ENCODE data around the gene MYO9B. TPM values are rescaled to one million over a fixed set of nuclear protein-coding genes. Genes with fewer than 3 reads are reported as not detected.

The MYO9B gene
- total RNA-seq, 2 donors from 2014 or later = 79.4 to 96.8 TPM

DNA sequence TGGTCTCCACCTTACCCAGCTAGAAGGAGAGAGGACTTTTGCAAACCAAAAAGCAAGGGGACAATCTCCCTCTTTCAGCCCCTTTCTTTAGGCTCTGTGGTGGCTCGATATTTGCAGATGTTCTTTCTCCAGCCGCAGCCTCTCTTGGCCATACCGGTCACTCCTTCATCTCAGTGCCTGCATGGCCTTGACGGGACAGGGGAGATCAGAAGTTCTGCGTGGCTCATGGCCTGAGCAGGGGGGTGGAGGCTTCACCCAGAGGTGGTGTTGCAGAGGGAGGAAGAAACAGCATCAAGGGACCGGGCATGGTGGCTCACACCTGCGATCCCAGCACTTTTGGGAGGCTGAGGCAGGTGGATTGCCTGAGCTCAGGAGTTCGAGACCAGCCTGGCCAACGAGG lies 53.2 kb downstream of the MYO9B start:
- Histone ChIP-seq H3K9me3 (ENCODE audit: control insufficient read depth, low read length) (no peaks in the 10 kb centered on the region), H3K4me1 (ENCODE audit: control insufficient read depth, insufficient read depth, low read length) (no peaks in the 10 kb centered on the region), H3K27me3 (ENCODE audit: control insufficient read depth, insufficient read depth, low read length, poor library complexity, severe bottlenecking) (no peaks in the 10 kb centered on the region), H3K36me3 (ENCODE audit: control insufficient read depth, insufficient read depth, low read length) (peaks cover 3% of the 10 kb centered on the region), H3K4me3 (ENCODE audit: low read length) (no peak overlapping the region), H3K9ac (ENCODE audit: extremely low read depth, low read length, poor library complexity, severe bottlenecking) (no peak overlapping the region), H3K27ac (ENCODE audit: low read depth, low read length) (no peak overlapping the region)
- Mint-ChIP-seq H3K9me3 (no peaks in the 10 kb centered on the region), H3K4me1 (peaks cover 11% of the 10 kb centered on the region), H3K4me3 (no peak overlapping the region), H3K27ac (peak overlapping the region; percentile 60), H3K27me3 (ENCODE audit: insufficient read depth) (no peaks in the 10 kb centered on the region), H3K36me3 (ENCODE audit: low read depth) (peaks cover 33% of the 10 kb centered on the region)
- TF ChIP-seq CTCF (conservative IDR thresholded peaks at IDR 0.05) = no peak
- WGBS, 2 experiments (ENCODE audit: insufficient coverage in 1 of 2, insufficient read length in 1 of 2) = 92 to 97% methylated on average over 3 to 9 of the region's 9 CpGs
- DNase-seq = no peak

GRCh38 chr19:17129377-17129776 lies 53.8 kb downstream of the MYO9B start:
- H3K27ac Mint-ChIP-seq = peak overlapping the region; percentile 60

GRCh38 chr19:17135001-17135853 lies 59.6 kb downstream of the MYO9B start:
- H3K36me3 Mint-ChIP-seq (ENCODE audit: low read depth) = peaks cover 17% of the 10 kb centered on the region
- DNase-seq = peak; percentile 98
- peak overlapping the region; percentile 98 for H3K27ac Mint-ChIP-seq
- no peaks in the 10 kb centered on the region for H3K9me3 ChIP-seq (ENCODE audit: control insufficient read depth, low read length)
- H3K4me1 Mint-ChIP-seq = peaks cover 15% of the 10 kb centered on the region
- H3K27me3 Mint-ChIP-seq (ENCODE audit: insufficient read depth) = no peaks in the 10 kb centered on the region
- WGBS, 2 experiments (ENCODE audit: insufficient coverage in 1 of 2, insufficient read length in 1 of 2) = 6 to 20% methylated on average over 11 to 30 of the region's 30 CpGs
- TF ChIP-seq CTCF (conservative IDR thresholded peaks at IDR 0.05) = peak; percentile 12
- H3K4me3 Mint-ChIP-seq = peak overlapping the region; percentile 43
- H3K9me3 Mint-ChIP-seq = peaks cover 2% of the 10 kb centered on the region
- no peaks in the 10 kb centered on the region for H3K27me3 ChIP-seq (ENCODE audit: control insufficient read depth, insufficient read depth, low read length, poor library complexity, severe bottlenecking)
- peak overlapping the region; percentile 100 for H3K27ac ChIP-seq (ENCODE audit: low read depth, low read length)
- peak overlapping the region; percentile 45 for H3K4me3 ChIP-seq (ENCODE audit: low read length)
- peaks cover 15% of the 10 kb centered on the region for H3K4me1 ChIP-seq (ENCODE audit: control insufficient read depth, insufficient read depth, low read length)
- H3K9ac ChIP-seq (ENCODE audit: extremely low read depth, low read length, poor library complexity, severe bottlenecking) = peak overlapping the region; percentile 78
- H3K36me3 ChIP-seq (ENCODE audit: control insufficient read depth, insufficient read depth, low read length) = peaks cover 5% of the 10 kb centered on the region

More at GRCh38 chr19:17129377-17129776, 53.8 kb downstream of the MYO9B start:
- H3K36me3 Mint-ChIP-seq (ENCODE audit: low read depth) = peaks cover 31% of the 10 kb centered on the region
- Histone ChIP-seq H3K27ac (ENCODE audit: low read depth, low read length) (no peak overlapping the region), H3K9me3 (ENCODE audit: control insufficient read depth, low read length) (no peaks in the 10 kb centered on the region), H3K36me3 (ENCODE audit: control insufficient read depth, insufficient read depth, low read length) (peaks cover 3% of the 10 kb centered on the region), H3K27me3 (ENCODE audit: control insufficient read depth, insufficient read depth, low read length, poor library complexity, severe bottlenecking) (no peaks in the 10 kb centered on the region), H3K9ac (ENCODE audit: extremely low read depth, low read length, poor library complexity, severe bottlenecking) (no peak overlapping the region), H3K4me1 (ENCODE audit: control insufficient read depth, insufficient read depth, low read length) (no peaks in the 10 kb centered on the region), H3K4me3 (ENCODE audit: low read length) (no peak overlapping the region)
- no peak overlapping the region for H3K4me3 Mint-ChIP-seq
- no peak for TF ChIP-seq CTCF (conservative IDR thresholded peaks at IDR 0.05)
- no peak for DNase-seq
- H3K4me1 Mint-ChIP-seq = peaks cover 11% of the 10 kb centered on the region
- H3K27me3 Mint-ChIP-seq (ENCODE audit: insufficient read depth) = no peaks in the 10 kb centered on the region
- 87 to 89% methylated on average over 9 to 12 of the region's 12 CpGs for WGBS, 2 experiments (ENCODE audit: insufficient coverage in 1 of 2, insufficient read length in 1 of 2)
- H3K9me3 Mint-ChIP-seq = no peaks in the 10 kb centered on the region
